ENCODE data around the gene TMEM54. TPM values are rescaled to one million over a fixed set of nuclear protein-coding genes. Genes with fewer than 3 reads are reported as not detected.

The TMEM54 gene
- total and polyA plus RNA-seq, 2 of the 13 experiments (the other 11 are each of a cell fraction or from before 2014, with no cell fraction given), result 2.5 to 2.9 TPM

DNA sequence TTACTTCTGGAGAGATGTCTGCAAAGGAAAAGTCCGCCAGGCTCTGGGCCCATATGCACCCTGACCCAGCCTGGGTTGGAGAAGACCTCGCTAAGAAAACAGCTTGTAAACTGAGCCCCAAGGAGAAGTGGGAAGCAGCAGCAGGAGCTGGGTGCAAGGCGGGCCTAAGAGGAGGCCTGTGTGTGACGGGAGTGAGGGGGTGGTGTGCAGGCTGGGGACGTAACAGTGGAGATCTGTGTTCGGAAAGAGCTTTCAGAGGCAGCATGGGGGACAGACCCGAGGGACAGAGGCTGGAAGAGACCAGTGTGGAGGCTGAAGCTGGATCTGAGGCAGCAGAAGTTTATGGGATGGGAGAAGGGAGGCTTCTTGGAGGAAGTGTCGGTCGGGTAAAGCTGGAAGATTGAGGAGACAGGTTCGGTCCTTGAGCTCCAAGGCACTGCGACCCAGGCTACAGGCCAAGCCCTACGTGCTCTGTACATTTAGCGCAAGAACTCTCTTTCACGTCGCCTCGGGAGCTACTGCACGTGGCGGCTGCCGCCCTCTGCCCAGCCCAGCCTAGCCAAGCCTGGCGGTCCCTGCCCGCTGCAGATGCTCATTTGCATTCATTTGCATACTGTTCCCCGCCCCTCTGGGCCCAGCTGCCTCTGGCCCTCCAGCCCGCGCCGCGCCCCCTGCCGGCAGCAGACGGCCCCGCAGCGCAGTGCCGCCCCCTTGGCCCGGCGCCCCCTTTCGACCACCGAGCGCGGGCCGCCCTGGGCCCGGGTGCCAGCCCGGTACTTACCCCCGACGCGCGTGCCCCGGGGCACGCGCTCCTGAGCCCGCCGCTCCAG, 8.6 kb downstream of the TMEM54 start:
- ChIA-PET CTCF (ENCODE audit: low intra/inter-chr PET ratio, low total read pairs) (no interaction called here), POLR2A (no interaction called here)
- no peaks in the 10 kb centered on the region for H3K36me3 ChIP-seq (replicated peaks in 1 of 2; ENCODE audit: control insufficient read depth in 1 of 2, insufficient read depth in 2 of 2, low read length in 2 of 2)
- no peak for FAIRE-seq
- H3K9me3 ChIP-seq (ENCODE audit: low read length), result no peaks in the 10 kb centered on the region
- no peaks in the 10 kb centered on the region for H3K79me2 ChIP-seq (ENCODE audit: insufficient read depth, low read length)
- 53% methylated on average over 19 of the region's 49 CpGs for WGBS (ENCODE audit: low lambda C conversion rate)
- in situ Hi-C loops (cut with HindIII; ENCODE audit: extremely low pct_ligation_motif_present, low pct_unique_long_range_greater_than_20kb) (no loop called here), intact Hi-C loops (cut with micrococcal nuclease; ENCODE audit: unreplicated experiment) (no loop called here)
- no TSS peak for BruUV-seq (replicated peaks)
- H3K9ac ChIP-seq (ENCODE audit: insufficient read depth, low read depth, low read length), result no peak overlapping the region
- 0 out of 2 replicates have a peak, but pooled peaks cover 2% of the 10 kb centered on the region for H4K20me1 ChIP-seq (ENCODE audit: insufficient read depth, low read length)
- no peak for DNase-seq (ENCODE audit: low spot score)
- no peaks in the 10 kb centered on the region for H3K4me1 ChIP-seq (ENCODE audit: insufficient read depth, low read length)
- H3K4me3 ChIP-seq (replicated peaks in 1 of 3; ENCODE audit: insufficient read depth in 1 of 3, low read depth in 2 of 3, low read length in 3 of 3), result peak overlapping the region; percentile 11 to 62 (median 55); a peak in 4 of 6 replicates
- peaks cover 8 to 67% of the 10 kb centered on the region in 2 experiments; a peak in 3 of 5 replicates for H3K27me3 ChIP-seq (ENCODE audit: control insufficient read depth in 1 of 2, insufficient read depth in 2 of 2, low read length in 2 of 2)
- H2AFZ ChIP-seq (ENCODE audit: low read length), result no peak overlapping the region
- no peak overlapping the region for H3K27ac ChIP-seq (ENCODE audit: extremely low read length, insufficient read depth, low read length)
- H3K4me2 ChIP-seq (ENCODE audit: low read depth, low read length), result peak overlapping the region; percentile 74
- ATAC-seq, result peak; percentile 81
- TF ChIP-seq ZNF737 (CRISPR knock-in tag; IDR thresholded peaks at IDR 0.05; ENCODE audit: borderline replicate concordance) (no peak), GABPB1 (CRISPR knock-in tag; IDR thresholded peaks at IDR 0.05) (no peak), NKX3-1 (CRISPR knock-in tag; IDR thresholded peaks at IDR 0.05) (no peak), TBP (CRISPR knock-in tag; IDR thresholded peaks at IDR 0.05) (no peak), POLR2AphosphoS5 (IDR thresholded peaks at IDR 0.05; ENCODE audit: low read depth, low read length) (no peak), ZNF383 (CRISPR knock-in tag; IDR thresholded peaks at IDR 0.05; ENCODE audit: borderline replicate concordance) (no peak), ZBTB7B (CRISPR knock-in tag; IDR thresholded peaks at IDR 0.05) (peak; percentile 44; the same call in 1 of the 2 replicates), ETV6 (CRISPR knock-in tag; conservative IDR thresholded peaks at IDR 0.05) (no peak), NR3C1 (CRISPR knock-in tag; IDR thresholded peaks at IDR 0.05) (no peak), STAG1 (CRISPR knock-in tag; IDR thresholded peaks at IDR 0.05) (peak; percentile 32; the same call in 1 of the 2 replicates), ZBTB40 (IDR thresholded peaks at IDR 0.05) (no peak), ZBTB40 (CRISPR knock-in tag; IDR thresholded peaks at IDR 0.05) (no peak), SAP130 (CRISPR knock-in tag; IDR thresholded peaks at IDR 0.05; ENCODE audit: low read depth) (no peak), XRCC5 (optimal IDR thresholded peaks at IDR 0.05; ENCODE audit: low read length) (peak; percentile 42)
- TF ChIP-seq, protein P1, sequence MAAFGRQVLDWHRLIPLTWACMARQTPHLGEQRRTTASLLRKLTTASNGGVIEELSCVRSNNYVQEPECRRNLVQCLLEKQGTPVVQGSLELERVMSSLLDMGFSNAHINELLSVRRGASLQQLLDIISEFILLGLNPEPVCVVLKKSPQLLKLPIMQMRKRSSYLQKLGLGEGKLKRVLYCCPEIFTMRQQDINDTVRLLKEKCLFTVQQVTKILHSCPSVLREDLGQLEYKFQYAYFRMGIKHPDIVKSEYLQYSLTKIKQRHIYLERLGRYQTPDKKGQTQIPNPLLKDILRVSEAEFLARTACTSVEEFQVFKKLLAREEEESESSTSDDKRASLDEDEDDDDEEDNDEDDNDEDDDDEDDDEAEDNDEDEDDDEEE (CRISPR knock-in tag; IDR thresholded peaks at IDR 0.05), result no peak
